WERI-Rb-1 (cell line): Measurements from ENCODE around the gene TNFSF9.

ENCODE experiments used
- DNase-seq: peaks from one replicate; pipeline ENCODE4 v3.0.0-alpha.2; 2020
- H3K27ac ChIP-seq: fragments of 250-450 bp; sonication (Bioruptor Pico); 2 replicates; pipeline ENCODE4 v1.5.1; 2020; ENCODE audit warnings: mild to moderate bottlenecking, moderate library complexity
- H3K27me3 ChIP-seq: fragments of 250-450 bp; sonication (Bioruptor Pico); 2 replicates; pipeline ENCODE4 v1.5.1; 2021; ENCODE audit warnings: mild to moderate bottlenecking, low read depth, moderate library complexity; ENCODE audit not compliant: insufficient read depth, severe bottlenecking
- H3K36me3 ChIP-seq: fragments of 250-450 bp; sonication (Bioruptor Pico); 2 replicates; pipeline ENCODE4 v1.5.1; 2020; ENCODE audit warnings: mild to moderate bottlenecking, moderate library complexity
- H3K4me3 ChIP-seq: 2 replicates; pipeline ENCODE4 v1.5.1; 2011; ENCODE audit warnings: low read depth, mild to moderate bottlenecking, control low read depth, low read length
- H3K9me3 ChIP-seq: fragments of 250-450 bp; sonication (Bioruptor Pico); 2 replicates; pipeline ENCODE4 v1.5.1; 2021; ENCODE audit warnings: mild to moderate bottlenecking, moderate library complexity; ENCODE audit not compliant: severe bottlenecking
- TF ChIP-seq, protein P1 (sequence below): IDR thresholded peaks from 2 replicates; pipeline ENCODE4 v1.5.1; 2011; ENCODE audit warnings: low read depth, mild to moderate bottlenecking, control low read depth, inconsistent platforms, low read length

Gene TNFSF9

DNA sequence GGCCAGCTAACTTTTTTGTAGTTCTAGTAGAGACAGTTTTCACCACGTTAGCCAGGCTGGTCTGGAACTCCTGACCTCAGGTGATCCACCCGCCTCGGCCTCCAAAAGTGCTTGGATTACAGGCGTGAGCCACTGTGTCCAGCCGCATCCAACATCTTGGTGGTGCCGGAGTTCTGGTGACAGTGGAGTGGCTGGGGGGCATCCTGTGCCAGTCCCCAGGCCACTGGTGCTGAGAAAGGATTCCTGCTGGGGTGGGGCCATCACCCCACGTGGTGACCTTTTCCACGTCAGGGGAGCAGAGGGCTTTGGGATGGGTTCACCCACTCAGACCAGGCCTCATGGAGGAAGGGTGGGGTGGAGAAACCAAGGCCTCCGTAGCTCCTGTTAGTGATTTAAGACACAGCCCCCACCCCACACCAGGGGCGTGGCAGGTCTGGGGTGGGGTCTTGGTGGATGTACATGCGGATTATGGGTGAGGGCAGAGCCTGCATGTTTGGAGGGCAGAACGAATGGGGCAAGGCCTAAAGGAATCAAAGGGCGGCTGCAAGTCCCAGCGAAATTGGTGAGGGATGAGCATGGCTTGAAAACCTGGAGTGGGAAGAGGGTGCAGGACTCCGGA, 15.8 kb upstream of the TNFSF9 start:
- TF ChIP-seq, protein P1, sequence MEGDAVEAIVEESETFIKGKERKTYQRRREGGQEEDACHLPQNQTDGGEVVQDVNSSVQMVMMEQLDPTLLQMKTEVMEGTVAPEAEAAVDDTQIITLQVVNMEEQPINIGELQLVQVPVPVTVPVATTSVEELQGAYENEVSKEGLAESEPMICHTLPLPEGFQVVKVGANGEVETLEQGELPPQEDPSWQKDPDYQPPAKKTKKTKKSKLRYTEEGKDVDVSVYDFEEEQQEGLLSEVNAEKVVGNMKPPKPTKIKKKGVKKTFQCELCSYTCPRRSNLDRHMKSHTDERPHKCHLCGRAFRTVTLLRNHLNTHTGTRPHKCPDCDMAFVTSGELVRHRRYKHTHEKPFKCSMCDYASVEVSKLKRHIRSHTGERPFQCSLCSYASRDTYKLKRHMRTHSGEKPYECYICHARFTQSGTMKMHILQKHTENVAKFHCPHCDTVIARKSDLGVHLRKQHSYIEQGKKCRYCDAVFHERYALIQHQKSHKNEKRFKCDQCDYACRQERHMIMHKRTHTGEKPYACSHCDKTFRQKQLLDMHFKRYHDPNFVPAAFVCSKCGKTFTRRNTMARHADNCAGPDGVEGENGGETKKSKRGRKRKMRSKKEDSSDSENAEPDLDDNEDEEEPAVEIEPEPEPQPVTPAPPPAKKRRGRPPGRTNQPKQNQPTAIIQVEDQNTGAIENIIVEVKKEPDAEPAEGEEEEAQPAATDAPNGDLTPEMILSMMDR: no peak
- DNase-seq: no peak
- H3K9me3 ChIP-seq: no peaks in the 10 kb centered on the region
- H3K27ac ChIP-seq: no peak overlapping the region
- no peaks in the 10 kb centered on the region for H3K27me3 ChIP-seq
- H3K36me3 ChIP-seq: no peaks in the 10 kb centered on the region
- H3K4me3 ChIP-seq: no peak overlapping the region

DNA sequence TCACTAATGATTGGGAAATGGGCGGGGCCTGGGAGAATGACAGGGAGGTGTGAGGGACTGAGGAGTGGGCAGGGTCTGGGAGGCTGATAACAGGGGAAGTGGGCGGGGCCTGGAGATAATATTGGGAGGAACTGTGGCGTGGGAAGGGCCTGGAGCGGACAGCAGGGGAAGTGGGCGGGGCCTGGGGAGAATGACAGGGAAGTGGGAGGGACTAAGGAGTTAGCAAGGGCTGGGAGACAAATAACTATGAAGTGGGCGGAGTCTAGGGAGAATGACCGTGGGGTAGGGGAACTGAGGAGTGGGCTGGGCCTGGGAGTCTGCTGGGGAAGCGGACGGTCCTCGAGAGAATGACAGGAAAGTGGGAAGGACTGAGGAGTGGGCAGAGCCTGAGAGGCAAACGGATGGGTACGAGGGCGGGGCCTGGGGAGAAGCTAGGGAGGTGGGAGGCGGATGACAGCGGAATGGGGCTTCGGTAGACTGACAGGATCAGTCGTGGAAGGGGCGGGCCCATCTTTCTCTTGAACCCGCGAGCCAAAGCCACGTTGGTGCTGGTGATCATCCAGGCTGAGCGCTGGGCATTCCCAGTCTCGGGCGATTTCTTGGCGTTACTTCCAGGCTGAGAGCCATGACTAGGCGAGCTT, 14.7 kb upstream of the TNFSF9 start:
- H3K27me3 ChIP-seq: no peaks in the 10 kb centered on the region
- H3K36me3 ChIP-seq: no peaks in the 10 kb centered on the region
- H3K9me3 ChIP-seq: no peaks in the 10 kb centered on the region
- peak overlapping the region; percentile 57 for H3K27ac ChIP-seq
- TF ChIP-seq, protein P1: no peak
- H3K4me3 ChIP-seq: peak overlapping the region; percentile 53
- DNase-seq: peak; percentile 99

DNA sequence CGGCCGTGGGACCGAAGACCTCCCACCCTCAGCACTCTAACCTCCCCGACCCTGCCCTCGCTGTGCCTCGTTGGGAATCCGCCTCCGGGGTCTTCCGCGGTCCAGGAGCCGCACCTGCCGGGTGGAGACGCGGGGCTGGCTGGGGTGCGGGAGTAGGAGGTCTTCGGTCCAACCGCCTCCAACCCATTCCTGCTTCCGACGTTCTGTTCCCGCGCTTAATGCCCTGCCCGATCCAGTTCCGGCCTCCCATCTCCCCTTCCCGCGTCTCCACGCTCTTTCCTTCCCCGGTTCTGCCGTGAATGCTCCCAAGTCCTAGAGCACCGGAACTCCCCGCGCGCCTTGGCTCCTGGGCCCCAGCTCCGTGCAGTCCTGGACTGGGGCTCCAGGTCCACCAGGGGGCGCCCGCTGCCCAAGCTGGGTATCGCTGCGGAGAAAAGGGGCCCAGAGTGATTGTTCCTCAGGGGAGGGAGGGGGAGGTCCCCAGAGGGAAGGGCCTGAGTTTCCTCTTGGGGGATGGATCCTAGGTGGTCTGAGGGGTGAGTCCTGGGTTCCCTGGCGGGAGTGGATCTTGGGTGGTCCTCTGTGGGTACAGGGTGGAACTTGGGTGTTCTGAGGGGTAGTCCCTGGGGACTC, 14.1 kb upstream of the TNFSF9 start:
- Histone ChIP-seq H3K9me3 (no peaks in the 10 kb centered on the region), H3K36me3 (no peaks in the 10 kb centered on the region), H3K4me3 (peak overlapping the region; percentile 53), H3K27ac (peak overlapping the region; percentile 57), H3K27me3 (no peaks in the 10 kb centered on the region)
- DNase-seq: peak; percentile 92
- TF ChIP-seq, protein P1: peak; percentile 86

DNA sequence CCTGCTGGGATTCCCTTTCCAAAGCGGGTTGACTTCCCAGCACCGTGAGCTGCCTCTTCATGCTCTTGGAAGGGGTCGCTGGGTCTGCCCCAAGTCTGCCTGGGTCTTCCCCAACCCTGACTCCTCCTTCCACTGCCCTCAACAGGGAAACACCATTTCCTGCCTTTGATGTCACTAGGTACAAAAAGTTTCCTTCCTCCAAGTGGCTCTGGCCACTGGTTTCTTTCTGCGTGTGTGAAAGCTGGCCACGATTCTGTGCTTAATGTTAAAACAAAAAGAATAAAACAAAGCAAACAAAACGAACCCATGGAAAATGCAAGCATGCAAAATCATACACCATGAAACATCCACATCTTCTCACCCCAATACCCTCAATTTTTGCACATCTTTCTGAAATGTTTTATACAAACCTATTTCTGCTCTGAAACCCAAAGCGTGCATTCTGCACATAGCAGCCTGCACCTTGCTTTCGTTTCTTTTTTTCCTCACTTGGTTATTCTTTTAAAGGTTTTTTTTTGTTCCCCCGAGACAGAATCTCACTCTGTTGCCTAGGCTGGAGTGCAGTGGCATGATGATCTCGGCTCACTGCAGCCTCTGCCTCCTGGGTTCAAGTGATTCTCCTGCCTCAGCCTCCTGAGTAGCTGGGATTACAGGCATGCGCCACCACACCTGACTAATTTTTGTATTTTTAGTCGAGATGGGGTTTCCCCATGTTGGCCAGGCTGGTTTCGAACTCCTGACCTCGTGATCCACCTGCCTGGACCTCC, 12.5 kb upstream of the TNFSF9 start:
- no peak overlapping the region for H3K27ac ChIP-seq
- no peaks in the 10 kb centered on the region for H3K9me3 ChIP-seq
- no peaks in the 10 kb centered on the region for H3K36me3 ChIP-seq
- H3K27me3 ChIP-seq: no peaks in the 10 kb centered on the region
- TF ChIP-seq, protein P1: no peak
- no peak for DNase-seq
- H3K4me3 ChIP-seq: no peak overlapping the region

- DNase-seq: no peak
- H3K36me3 ChIP-seq: no peaks in the 10 kb centered on the region
- H3K9me3 ChIP-seq: no peaks in the 10 kb centered on the region
- H3K4me3 ChIP-seq: no peak overlapping the region
- TF ChIP-seq, protein P1: no peak
- H3K27ac ChIP-seq: no peak overlapping the region
- H3K27me3 ChIP-seq: no peaks in the 10 kb centered on the region
Observed at GRCh38 chr19:6519289-6519688, 11.5 kb upstream of the TNFSF9 start.
